GM23338 (cell line): ENCODE measurements around the gene MVB12B. TPM values are rescaled to one million over a fixed set of nuclear protein-coding genes. Genes with fewer than 3 reads are reported as not detected.

Experiments used
- ATAC-seq: fragments of 200-7000 bp; cut with Tn5 transposase; 3 replicates; pipeline ENCODE4 v1.9.1; 2020
- DNase-seq: peaks from one replicate; pipeline ENCODE4 v3.0.0-alpha.2; 2015; ENCODE audit warnings: low spot score
- H2AFZ ChIP-seq: fragments of 200-600 bp; sonication (generic); 2 replicates; pipeline ENCODE4 v1.8.0; 2016; ENCODE audit warnings: antibody characterized with exemption, mild to moderate bottlenecking, moderate library complexity
- H3F3A ChIP-seq: fragments of 200-600 bp; sonication (generic); replicated peaks from 2 replicates; pipeline ENCODE4 v1.8.0; 2017; ENCODE audit warnings: antibody characterized with exemption, mixed run types, low read depth
- H3K27ac ChIP-seq: fragments of 200-600 bp; sonication (generic); 2 replicates; pipeline ENCODE4 v1.6.1; 2016; ENCODE audit warnings: low read depth
- H3K27me3 ChIP-seq: fragments of 200-600 bp; sonication (generic); 2 replicates; pipeline ENCODE4 v1.8.0; 2016; ENCODE audit warnings: mild to moderate bottlenecking, mixed run types, moderate library complexity; ENCODE audit not compliant: insufficient read depth
- H3K36me3 ChIP-seq: fragments of 200-600 bp; sonication (generic); 2 replicates; pipeline ENCODE4 v1.8.0; 2016; ENCODE audit warnings: mild to moderate bottlenecking; ENCODE audit not compliant: insufficient read depth
- H3K4me1 ChIP-seq: fragments of 200-600 bp; sonication (generic); 2 replicates; pipeline ENCODE4 v1.8.0; 2016; ENCODE audit warnings: mild to moderate bottlenecking, moderate library complexity; ENCODE audit not compliant: insufficient read depth
- H3K4me2 ChIP-seq: fragments of 200-600 bp; sonication (generic); 2 replicates; pipeline ENCODE4 v1.7.1; 2017; ENCODE audit warnings: mixed run types
- H3K4me3 ChIP-seq: fragments of 200-600 bp; sonication (generic); 2 replicates; pipeline ENCODE4 v1.6.1; 2016; ENCODE audit warnings: mixed run types
- H3K79me2 ChIP-seq: fragments of 200-600 bp; sonication (generic); replicated peaks from 2 replicates; pipeline ENCODE4 v1.8.0; 2017; ENCODE audit warnings: mild to moderate bottlenecking; ENCODE audit not compliant: insufficient read depth
- H3K9me2 ChIP-seq: fragments of 200-600 bp; sonication (generic); 2 replicates; pipeline ENCODE4 v1.8.0; 2017; ENCODE audit not compliant: insufficient read depth
- H4K20me1 ChIP-seq: fragments of 200-600 bp; sonication (generic); replicated peaks from 2 replicates; pipeline ENCODE4 v1.8.0; 2017; ENCODE audit warnings: mild to moderate bottlenecking; ENCODE audit not compliant: insufficient read depth
- H3K27ac Mint-ChIP-seq: 2 replicates; pipeline ENCODE4 v1.8.0; 2020; ENCODE audit warnings: inconsistent platforms, mild to moderate bottlenecking, moderate library complexity, mixed read lengths
- H3K27me3 Mint-ChIP-seq: 3 replicates; pipeline ENCODE4 v1.8.0; 2022; ENCODE audit warnings: low read depth, mild to moderate bottlenecking, moderate library complexity, mixed read lengths, inconsistent platforms; ENCODE audit not compliant: insufficient read depth, poor library complexity
- H3K36me3 Mint-ChIP-seq: 3 replicates; pipeline ENCODE4 v1.8.0; 2021; ENCODE audit warnings: low read depth, mild to moderate bottlenecking, inconsistent platforms, moderate library complexity, mixed read lengths
- H3K4me1 Mint-ChIP-seq: 3 replicates; pipeline ENCODE4 v1.8.0; 2020; ENCODE audit warnings: mild to moderate bottlenecking, inconsistent platforms, mixed read lengths
- H3K4me3 Mint-ChIP-seq: 3 replicates; pipeline ENCODE4 v1.8.0; 2021; ENCODE audit warnings: moderate library complexity, mild to moderate bottlenecking, inconsistent platforms, mixed read lengths
- H3K9me3 Mint-ChIP-seq: 3 replicates; pipeline ENCODE4 v1.8.0; 2020; ENCODE audit warnings: moderate library complexity, mild to moderate bottlenecking, inconsistent platforms, mixed read lengths
- CREB1 ChIP-seq: fragments of 250-450 bp; sonication (Bioruptor Pico); IDR thresholded peaks from 2 replicates; pipeline ENCODE4 v1.5.0; 2020; ENCODE audit warnings: low read depth, mild to moderate bottlenecking, moderate library complexity
- EZH2 ChIP-seq: fragments of 200-600 bp; sonication (generic); IDR thresholded peaks from one replicate; pipeline ENCODE4 v1.8.0; 2017; ENCODE audit warnings: antibody characterized with exemption, mild to moderate bottlenecking, low read depth; ENCODE audit not compliant: unreplicated experiment
- NANOG ChIP-seq: IDR thresholded peaks from 2 replicates; pipeline ENCODE4 v1.6.1; 2016; ENCODE audit warnings: antibody characterized with exemption, borderline replicate concordance
- POLR2AphosphoS5 ChIP-seq: IDR thresholded peaks from 2 replicates; pipeline ENCODE4 v1.6.1; 2016; ENCODE audit warnings: antibody characterized with exemption, low read depth
- ZNF331 ChIP-seq: fragments of 250-450 bp; sonication (Bioruptor Pico); IDR thresholded peaks from 2 replicates; pipeline ENCODE4 v1.5.0; 2020; ENCODE audit warnings: low read depth, mild to moderate bottlenecking, moderate library complexity
- polyA plus RNA-seq: library from polyadenylated mRNA; unstranded; fragments of >200 nt; fragmentation: Nextera tagmentation; extraction: Ambion mirVana; gene quantifications from 2 replicates; pipeline ENCODE4 v1.2.1, GENCODE V29; 2016
- total RNA-seq: library from RNA; depleted of rRNA; stranded (reverse); fragments of >200 nt; shearing (Covaris generic); gene quantifications from 2 replicates; pipeline ENCODE4 v1.2.3, GENCODE V29; 2014
- TF ChIP-seq, protein P1 (sequence below): fragments of 250-450 bp; sonication (Bioruptor Pico); IDR thresholded peaks from 2 replicates; pipeline ENCODE4 v1.5.0; 2020; ENCODE audit warnings: mild to moderate bottlenecking, moderate library complexity
- TF ChIP-seq, protein P2 (sequence below): IDR thresholded peaks from 2 replicates; pipeline ENCODE4 v1.6.1; 2016; ENCODE audit warnings: antibody characterized with exemption
- TF ChIP-seq, protein P3 (sequence below): IDR thresholded peaks from one replicate; pipeline ENCODE4 v1.6.1; 2018; ENCODE audit warnings: antibody characterized with exemption; ENCODE audit not compliant: unreplicated experiment

Gene MVB12B
- total and polyA plus RNA-seq, 2 experiments from 2014 or later: 1.9 to 6.6 TPM

DNA sequence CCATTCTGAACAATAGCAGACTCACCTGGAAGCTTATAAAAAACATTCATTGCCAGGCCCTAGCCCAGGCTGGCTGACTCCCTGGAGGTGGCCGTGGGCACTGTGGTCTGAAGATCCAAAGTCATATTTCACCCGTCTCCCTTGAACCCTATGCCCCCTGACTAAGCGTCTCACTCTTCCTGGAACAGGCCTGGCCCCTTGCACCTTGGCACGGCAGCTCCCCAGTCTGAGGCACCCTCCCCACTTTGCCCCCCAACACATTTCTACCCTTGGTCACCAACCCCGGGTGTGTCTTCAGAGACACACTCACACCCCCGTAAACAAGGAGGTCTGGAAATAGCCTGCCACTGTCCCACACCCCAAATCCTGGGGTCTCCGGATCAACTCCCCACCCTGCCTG is 218.5 kb downstream of the MVB12B start:
- no peak overlapping the region for H3K27ac ChIP-seq
- no peaks in the 10 kb centered on the region for H3K9me2 ChIP-seq
- Mint-ChIP-seq H3K36me3 (peaks cover 3% of the 10 kb centered on the region; the same call in 1 of the 3 replicates), H3K27me3 (peaks cover 6% of the 10 kb centered on the region), H3K4me1 (no peaks in the 10 kb centered on the region), H3K9me3 (peaks cover 4% of the 10 kb centered on the region; the same call in 2 of the 3 replicates), H3K27ac (no peak overlapping the region), H3K4me3 (no peak overlapping the region)
- no peaks in the 10 kb centered on the region for H3K27me3 ChIP-seq
- ATAC-seq (no peak), DNase-seq (no peak)
- no peaks in the 10 kb centered on the region for H3K4me1 ChIP-seq
- no peak overlapping the region for H2AFZ ChIP-seq
- no peaks in the 10 kb centered on the region for H3K79me2 ChIP-seq
- no peaks in the 10 kb centered on the region for H3F3A ChIP-seq
- H3K4me3 ChIP-seq: no peak overlapping the region
- no peak overlapping the region for H3K4me2 ChIP-seq
- TF ChIP-seq CREB1 (CRISPR knock-in tag) (no peak), POLR2AphosphoS5 (no peak), NANOG (no peak), ZNF331 (no peak), EZH2 (no peak)
- TF ChIP-seq, protein P1, sequence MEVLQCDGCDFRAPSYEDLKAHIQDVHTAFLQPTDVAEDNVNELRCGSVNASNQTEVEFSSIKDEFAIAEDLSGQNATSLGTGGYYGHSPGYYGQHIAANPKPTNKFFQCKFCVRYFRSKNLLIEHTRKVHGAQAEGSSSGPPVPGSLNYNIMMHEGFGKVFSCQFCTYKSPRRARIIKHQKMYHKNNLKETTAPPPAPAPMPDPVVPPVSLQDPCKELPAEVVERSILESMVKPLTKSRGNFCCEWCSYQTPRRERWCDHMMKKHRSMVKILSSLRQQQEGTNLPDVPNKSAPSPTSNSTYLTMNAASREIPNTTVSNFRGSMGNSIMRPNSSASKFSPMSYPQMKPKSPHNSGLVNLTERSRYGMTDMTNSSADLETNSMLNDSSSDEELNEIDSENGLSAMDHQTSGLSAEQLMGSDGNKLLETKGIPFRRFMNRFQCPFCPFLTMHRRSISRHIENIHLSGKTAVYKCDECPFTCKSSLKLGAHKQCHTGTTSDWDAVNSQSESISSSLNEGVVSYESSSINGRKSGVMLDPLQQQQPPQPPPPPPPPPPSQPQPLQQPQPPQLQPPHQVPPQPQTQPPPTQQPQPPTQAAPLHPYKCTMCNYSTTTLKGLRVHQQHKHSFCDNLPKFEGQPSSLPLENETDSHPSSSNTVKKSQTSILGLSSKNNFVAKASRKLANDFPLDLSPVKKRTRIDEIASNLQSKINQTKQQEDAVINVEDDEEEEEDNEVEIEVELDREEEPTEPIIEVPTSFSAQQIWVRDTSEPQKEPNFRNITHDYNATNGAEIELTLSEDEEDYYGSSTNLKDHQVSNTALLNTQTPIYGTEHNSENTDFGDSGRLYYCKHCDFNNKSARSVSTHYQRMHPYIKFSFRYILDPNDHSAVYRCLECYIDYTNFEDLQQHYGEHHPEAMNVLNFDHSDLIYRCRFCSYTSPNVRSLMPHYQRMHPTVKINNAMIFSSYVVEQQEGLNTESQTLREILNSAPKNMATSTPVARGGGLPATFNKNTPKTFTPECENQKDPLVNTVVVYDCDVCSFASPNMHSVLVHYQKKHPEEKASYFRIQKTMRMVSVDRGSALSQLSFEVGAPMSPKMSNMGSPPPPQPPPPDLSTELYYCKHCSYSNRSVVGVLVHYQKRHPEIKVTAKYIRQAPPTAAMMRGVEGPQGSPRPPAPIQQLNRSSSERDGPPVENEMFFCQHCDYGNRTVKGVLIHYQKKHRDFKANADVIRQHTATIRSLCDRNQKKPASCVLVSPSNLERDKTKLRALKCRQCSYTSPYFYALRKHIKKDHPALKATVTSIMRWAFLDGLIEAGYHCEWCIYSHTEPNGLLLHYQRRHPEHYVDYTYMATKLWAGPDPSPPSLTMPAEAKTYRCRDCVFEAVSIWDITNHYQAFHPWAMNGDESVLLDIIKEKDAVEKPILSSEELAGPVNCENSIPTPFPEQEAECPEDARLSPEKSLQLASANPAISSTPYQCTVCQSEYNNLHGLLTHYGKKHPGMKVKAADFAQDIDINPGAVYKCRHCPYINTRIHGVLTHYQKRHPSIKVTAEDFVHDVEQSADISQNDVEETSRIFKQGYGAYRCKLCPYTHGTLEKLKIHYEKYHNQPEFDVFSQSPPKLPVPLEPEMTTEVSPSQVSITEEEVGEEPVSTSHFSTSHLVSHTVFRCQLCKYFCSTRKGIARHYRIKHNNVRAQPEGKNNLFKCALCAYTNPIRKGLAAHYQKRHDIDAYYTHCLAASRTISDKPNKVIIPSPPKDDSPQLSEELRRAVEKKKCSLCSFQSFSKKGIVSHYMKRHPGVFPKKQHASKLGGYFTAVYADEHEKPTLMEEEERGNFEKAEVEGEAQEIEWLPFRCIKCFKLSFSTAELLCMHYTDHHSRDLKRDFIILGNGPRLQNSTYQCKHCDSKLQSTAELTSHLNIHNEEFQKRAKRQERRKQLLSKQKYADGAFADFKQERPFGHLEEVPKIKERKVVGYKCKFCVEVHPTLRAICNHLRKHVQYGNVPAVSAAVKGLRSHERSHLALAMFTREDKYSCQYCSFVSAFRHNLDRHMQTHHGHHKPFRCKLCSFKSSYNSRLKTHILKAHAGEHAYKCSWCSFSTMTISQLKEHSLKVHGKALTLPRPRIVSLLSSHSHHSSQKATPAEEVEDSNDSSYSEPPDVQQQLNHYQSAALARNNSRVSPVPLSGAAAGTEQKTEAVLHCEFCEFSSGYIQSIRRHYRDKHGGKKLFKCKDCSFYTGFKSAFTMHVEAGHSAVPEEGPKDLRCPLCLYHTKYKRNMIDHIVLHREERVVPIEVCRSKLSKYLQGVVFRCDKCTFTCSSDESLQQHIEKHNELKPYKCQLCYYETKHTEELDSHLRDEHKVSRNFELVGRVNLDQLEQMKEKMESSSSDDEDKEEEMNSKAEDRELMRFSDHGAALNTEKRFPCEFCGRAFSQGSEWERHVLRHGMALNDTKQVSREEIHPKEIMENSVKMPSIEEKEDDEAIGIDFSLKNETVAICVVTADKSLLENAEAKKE (CRISPR knock-in tag): no peak
- TF ChIP-seq, protein P2, sequence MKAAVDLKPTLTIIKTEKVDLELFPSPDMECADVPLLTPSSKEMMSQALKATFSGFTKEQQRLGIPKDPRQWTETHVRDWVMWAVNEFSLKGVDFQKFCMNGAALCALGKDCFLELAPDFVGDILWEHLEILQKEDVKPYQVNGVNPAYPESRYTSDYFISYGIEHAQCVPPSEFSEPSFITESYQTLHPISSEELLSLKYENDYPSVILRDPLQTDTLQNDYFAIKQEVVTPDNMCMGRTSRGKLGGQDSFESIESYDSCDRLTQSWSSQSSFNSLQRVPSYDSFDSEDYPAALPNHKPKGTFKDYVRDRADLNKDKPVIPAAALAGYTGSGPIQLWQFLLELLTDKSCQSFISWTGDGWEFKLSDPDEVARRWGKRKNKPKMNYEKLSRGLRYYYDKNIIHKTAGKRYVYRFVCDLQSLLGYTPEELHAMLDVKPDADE: no peak
- TF ChIP-seq, protein P3, sequence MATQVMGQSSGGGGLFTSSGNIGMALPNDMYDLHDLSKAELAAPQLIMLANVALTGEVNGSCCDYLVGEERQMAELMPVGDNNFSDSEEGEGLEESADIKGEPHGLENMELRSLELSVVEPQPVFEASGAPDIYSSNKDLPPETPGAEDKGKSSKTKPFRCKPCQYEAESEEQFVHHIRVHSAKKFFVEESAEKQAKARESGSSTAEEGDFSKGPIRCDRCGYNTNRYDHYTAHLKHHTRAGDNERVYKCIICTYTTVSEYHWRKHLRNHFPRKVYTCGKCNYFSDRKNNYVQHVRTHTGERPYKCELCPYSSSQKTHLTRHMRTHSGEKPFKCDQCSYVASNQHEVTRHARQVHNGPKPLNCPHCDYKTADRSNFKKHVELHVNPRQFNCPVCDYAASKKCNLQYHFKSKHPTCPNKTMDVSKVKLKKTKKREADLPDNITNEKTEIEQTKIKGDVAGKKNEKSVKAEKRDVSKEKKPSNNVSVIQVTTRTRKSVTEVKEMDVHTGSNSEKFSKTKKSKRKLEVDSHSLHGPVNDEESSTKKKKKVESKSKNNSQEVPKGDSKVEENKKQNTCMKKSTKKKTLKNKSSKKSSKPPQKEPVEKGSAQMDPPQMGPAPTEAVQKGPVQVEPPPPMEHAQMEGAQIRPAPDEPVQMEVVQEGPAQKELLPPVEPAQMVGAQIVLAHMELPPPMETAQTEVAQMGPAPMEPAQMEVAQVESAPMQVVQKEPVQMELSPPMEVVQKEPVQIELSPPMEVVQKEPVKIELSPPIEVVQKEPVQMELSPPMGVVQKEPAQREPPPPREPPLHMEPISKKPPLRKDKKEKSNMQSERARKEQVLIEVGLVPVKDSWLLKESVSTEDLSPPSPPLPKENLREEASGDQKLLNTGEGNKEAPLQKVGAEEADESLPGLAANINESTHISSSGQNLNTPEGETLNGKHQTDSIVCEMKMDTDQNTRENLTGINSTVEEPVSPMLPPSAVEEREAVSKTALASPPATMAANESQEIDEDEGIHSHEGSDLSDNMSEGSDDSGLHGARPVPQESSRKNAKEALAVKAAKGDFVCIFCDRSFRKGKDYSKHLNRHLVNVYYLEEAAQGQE: no peak
- H3K36me3 ChIP-seq: no peaks in the 10 kb centered on the region
- H4K20me1 ChIP-seq: no peaks in the 10 kb centered on the region
